ENCODE measurements around the gene CHKA. TPM values are rescaled to one million over a fixed set of nuclear protein-coding genes. Genes with fewer than 3 reads are reported as not detected.

Gene CHKA
- total RNA-seq, 8 experiments from 2014 or later: 13.3 to 41.6 (median 31.8) TPM

- no peak for ATAC-seq (replicated peaks in 6 of 8)
- H3K4me3 ChIP-seq: no peak overlapping the region
- peaks cover 4 to 10% of the 10 kb centered on the region in 2 donors for H3K4me1 ChIP-seq (replicated peaks in 1 of 2)
- WGBS, 10 experiments: 20 to 76% (median 58%) methylated on average over 1 to 6 of the region's 7 CpGs; no CpG with 5 or more reads in 3 of the 10 experiments
- no peak overlapping the region for H3K27ac ChIP-seq
- in situ Hi-C loops (cut with MboI; ENCODE audit: low pct_unique_long_range_greater_than_20kb in 2 of 9, low sequenced_read_pairs in 9 of 9, unreplicated experiment in 9 of 9): no loop called here
Measured at GRCh38 chr11:68150037-68150436, 28.8 kb upstream of the CHKA start.

- Histone ChIP-seq H3K4me1 (replicated peaks in 1 of 2) (peaks cover 4 to 10% of the 10 kb centered on the region in 2 donors), H3K27ac (no peak overlapping the region), H3K4me3 (no peak overlapping the region)
- 60 to 100% (median 82%) methylated on average over 1 to 4 of the region's 6 CpGs; no CpG with 5 or more reads in 2 of the 10 experiments for WGBS, 10 experiments
- peak in 1 of 8 experiments; percentile 48 for ATAC-seq (replicated peaks in 6 of 8)
- in situ Hi-C loops (cut with MboI; ENCODE audit: low pct_unique_long_range_greater_than_20kb in 2 of 9, low sequenced_read_pairs in 9 of 9, unreplicated experiment in 9 of 9): no loop called here
Measured at GRCh38 chr11:68149417-68149816, 28.2 kb upstream of the CHKA start.

- in situ Hi-C loops (cut with MboI; ENCODE audit: low pct_unique_long_range_greater_than_20kb in 2 of 9, low sequenced_read_pairs in 9 of 9, unreplicated experiment in 9 of 9): no loop called here
- ATAC-seq (replicated peaks in 6 of 8): no peak
- peaks cover 4 to 10% of the 10 kb centered on the region in 2 donors for H3K4me1 ChIP-seq (replicated peaks in 1 of 2)
- 90 to 100% (median 93%) methylated on average over 2 to 4 of the region's 7 CpGs; no CpG with 5 or more reads in 4 of the 10 experiments for WGBS, 10 experiments
- H3K27ac ChIP-seq: no peak overlapping the region
- no peak overlapping the region for H3K4me3 ChIP-seq
Measured at GRCh38 chr11:68148879-68149278, 27.7 kb upstream of the CHKA start.

- no peak overlapping the region for H3K4me3 ChIP-seq
- in situ Hi-C loops (cut with MboI; ENCODE audit: low pct_unique_long_range_greater_than_20kb in 2 of 9, low sequenced_read_pairs in 9 of 9, unreplicated experiment in 9 of 9): no loop called here
- H3K4me1 ChIP-seq (replicated peaks in 1 of 2): peaks cover 4 to 10% of the 10 kb centered on the region in 2 donors
- no peak overlapping the region for H3K27ac ChIP-seq
- no peak for ATAC-seq (replicated peaks in 6 of 8)
- 72 to 100% (median 80%) methylated on average over 2 to 12 of the region's 18 CpGs; no CpG with 5 or more reads in 3 of the 10 experiments for WGBS, 10 experiments
Measured at GRCh38 chr11:68148071-68148805, 27.1 kb upstream of the CHKA start.

GRCh38 chr11:68146704-68147474 lies 25.7 kb upstream of the CHKA start:
- 0 to 100% (median 54%) methylated on average over 1 to 8 of the region's 13 CpGs; no CpG with 5 or more reads in 5 of the 10 experiments for WGBS, 10 experiments
- ATAC-seq (replicated peaks in 6 of 8): peak; percentile 84 to 97 (median 95)
- Histone ChIP-seq H3K4me3 (no peak overlapping the region), H3K4me1 (replicated peaks in 1 of 2) (peaks cover 4 to 10% of the 10 kb centered on the region in 2 donors), H3K27ac (peak overlapping the region in 1 of 2 donors; percentile 19)
- in situ Hi-C loops (cut with MboI; ENCODE audit: low pct_unique_long_range_greater_than_20kb in 2 of 9, low sequenced_read_pairs in 9 of 9, unreplicated experiment in 9 of 9): no loop called here

GRCh38 chr11:68146010-68146540 lies 24.9 kb upstream of the CHKA start:
- Histone ChIP-seq H3K27ac (no peak overlapping the region), H3K4me3 (no peak overlapping the region), H3K4me1 (replicated peaks in 1 of 2) (peaks cover 4 to 10% of the 10 kb centered on the region in 2 donors)
- ATAC-seq (replicated peaks in 6 of 8): peak in 1 of 8 experiments; percentile 5
- in situ Hi-C loops (cut with MboI; ENCODE audit: low pct_unique_long_range_greater_than_20kb in 2 of 9, low sequenced_read_pairs in 9 of 9, unreplicated experiment in 9 of 9): no loop called here
- whole genome bisulfite sequencing, 10 experiments: 47 to 100% (median 83%) methylated on average over 2 to 3 of the region's 15 CpGs; no CpG with 5 or more reads in 6 of the 10 experiments

- no peak overlapping the region for H3K27ac ChIP-seq
- H3K4me3 ChIP-seq: no peak overlapping the region
- WGBS, 10 experiments: 80% methylated on average over 2 of the region's 14 CpGs; no CpG with 5 or more reads in 9 of the 10 experiments
- no peak for ATAC-seq (replicated peaks in 6 of 8)
- in situ Hi-C loops (cut with MboI; ENCODE audit: low pct_unique_long_range_greater_than_20kb in 2 of 9, low sequenced_read_pairs in 9 of 9, unreplicated experiment in 9 of 9): no loop called here
- peaks cover 4 to 10% of the 10 kb centered on the region in 2 donors for H3K4me1 ChIP-seq (replicated peaks in 1 of 2)
Measured at GRCh38 chr11:68145120-68145866, 24.1 kb upstream of the CHKA start.

GRCh38 chr11:68143310-68143689 lies 22.1 kb upstream of the CHKA start:
- peaks cover 4 to 12% of the 10 kb centered on the region in 2 donors for H3K4me1 ChIP-seq (replicated peaks in 1 of 2)
- 60 to 100% (median 75%) methylated on average over 1 to 3 of the region's 4 CpGs; no CpG with 5 or more reads in 5 of the 10 experiments for WGBS, 10 experiments
- no peak overlapping the region for H3K27ac ChIP-seq
- in situ Hi-C loops (cut with MboI; ENCODE audit: low pct_unique_long_range_greater_than_20kb in 2 of 9, low sequenced_read_pairs in 9 of 9, unreplicated experiment in 9 of 9): no loop called here
- ATAC-seq (replicated peaks in 6 of 8): no peak
- H3K4me3 ChIP-seq: no peak overlapping the region

- Histone ChIP-seq H3K4me1 (replicated peaks in 1 of 2) (peaks cover 8 to 17% of the 10 kb centered on the region in 2 donors), H3K4me3 (no peak overlapping the region), H3K27ac (no peak overlapping the region)
- ATAC-seq (replicated peaks in 6 of 8): no peak
- in situ Hi-C loops (cut with MboI; ENCODE audit: low pct_unique_long_range_greater_than_20kb in 2 of 9, low sequenced_read_pairs in 9 of 9, unreplicated experiment in 9 of 9): no loop called here
- WGBS, 10 experiments: 20 to 87% (median 80%) methylated on average over 1 to 5 of the region's 16 CpGs; no CpG with 5 or more reads in 4 of the 10 experiments
Measured at GRCh38 chr11:68142441-68143309, 21.5 kb upstream of the CHKA start.

GRCh38 chr11:68142028-68142412 lies 20.8 kb upstream of the CHKA start:
- in situ Hi-C loops (cut with MboI; ENCODE audit: low pct_unique_long_range_greater_than_20kb in 2 of 9, low sequenced_read_pairs in 9 of 9, unreplicated experiment in 9 of 9): no loop called here
- ATAC-seq (replicated peaks in 6 of 8): no peak
- 70 to 91% (median 86%) methylated on average over 2 to 8 of the region's 13 CpGs; no CpG with 5 or more reads in 7 of the 10 experiments for WGBS, 10 experiments
- H3K4me3 ChIP-seq: no peak overlapping the region
- no peak overlapping the region for H3K27ac ChIP-seq
- H3K4me1 ChIP-seq (replicated peaks in 1 of 2): peaks cover 4 to 15% of the 10 kb centered on the region in 2 donors

- ATAC-seq (replicated peaks in 6 of 8): no peak
- H3K4me1 ChIP-seq (replicated peaks in 1 of 2): peaks cover 4 to 10% of the 10 kb centered on the region in 2 donors
- WGBS, 10 experiments: 0 to 72% (median 40%) methylated on average over 1 to 3 of the region's 8 CpGs; no CpG with 5 or more reads in 5 of the 10 experiments
- no peak overlapping the region for H3K27ac ChIP-seq
- in situ Hi-C loops (cut with MboI; ENCODE audit: low pct_unique_long_range_greater_than_20kb in 2 of 9, low sequenced_read_pairs in 9 of 9, unreplicated experiment in 9 of 9): no loop called here
- H3K4me3 ChIP-seq: no peak overlapping the region
Measured at GRCh38 chr11:68141246-68142027, 20.2 kb upstream of the CHKA start.

Measured in motor neuron (in vitro differentiated cells).